Brain pericyte (primary cell): ENCODE data around the gene ATP6V1A.
A peak's percentile ranks its signal among the peaks of the same experiment; 100 is the strongest.

Experiments
- DNase-seq: peaks from one replicate; pipeline ENCODE4 v3.0.0-alpha.2; 2012; ENCODE audit warnings: low read depth, low spot score

The ATP6V1A gene

DNA sequence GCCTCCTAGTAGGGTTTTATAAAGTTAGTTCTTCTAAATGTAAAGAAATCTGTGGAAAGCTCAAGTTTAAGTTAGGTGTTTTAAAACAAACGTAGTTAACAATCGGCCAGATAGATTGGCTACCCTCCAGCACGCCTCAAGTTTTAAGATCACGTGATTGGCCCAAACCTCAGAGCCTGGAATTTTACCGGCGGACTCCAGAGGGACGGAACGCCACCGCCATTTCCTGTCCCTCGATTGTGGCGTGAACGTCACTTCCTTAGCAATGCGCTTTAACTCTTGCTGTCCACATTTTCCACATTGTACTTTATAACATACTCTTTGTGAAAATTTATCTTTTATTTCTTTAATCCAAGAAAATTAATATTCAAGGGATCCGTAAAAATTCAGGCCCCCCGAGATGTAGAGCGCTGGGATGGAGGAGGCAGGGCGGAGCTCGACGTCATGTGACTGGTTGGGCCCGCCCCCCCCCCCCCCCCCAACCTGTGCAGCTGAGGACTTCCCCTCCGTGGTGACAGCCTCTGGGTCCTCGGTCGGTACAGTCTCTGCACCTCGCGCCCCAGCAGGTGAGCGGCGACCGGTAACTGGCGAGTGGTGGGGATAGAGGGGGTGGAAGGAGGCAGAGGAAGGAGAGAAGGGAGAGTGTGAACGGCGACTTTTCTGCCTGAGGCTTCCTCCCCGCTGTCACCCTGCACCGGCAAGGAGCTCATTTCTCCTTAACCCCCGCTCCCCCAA is at the start of gene ATP6V1A:
Gene ATP6V1A, plus strand, starts transcription at position 488 of the 735 bp plus-strand sequence. CDS start 31,719 bp downstream, outside the sequence.
- DNase-seq = peak; percentile 87

- DNase-seq = no peak
Measured at GRCh38 chr3:113697500-113698090, 49.2 kb upstream of the ATP6V1A start.

- DNase-seq = no peak
Measured at GRCh38 chr3:113698213-113698742, 48.6 kb upstream of the ATP6V1A start.

GRCh38 chr3:113698956-113699355 is 47.9 kb upstream of the ATP6V1A start:
- no peak for DNase-seq

DNA sequence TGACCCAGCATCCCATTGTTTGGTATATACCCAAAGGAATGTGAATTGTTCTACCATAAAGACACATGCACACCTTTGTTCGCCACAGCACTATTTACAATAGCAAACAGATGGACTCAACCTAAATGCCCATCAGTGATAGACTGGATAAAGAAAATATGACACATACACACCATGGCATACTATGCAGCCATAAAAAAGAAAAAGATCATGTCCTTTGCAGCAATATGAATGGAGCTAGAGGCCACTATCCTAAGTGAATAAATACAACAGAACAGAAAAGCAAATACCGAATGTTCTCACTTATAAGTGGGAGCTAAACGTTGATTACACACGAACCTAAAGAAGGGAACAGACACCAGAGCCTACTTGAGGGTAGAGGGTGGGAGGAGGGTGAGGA is 39.0 kb upstream of the ATP6V1A start:
- DNase-seq = no peak

DNA sequence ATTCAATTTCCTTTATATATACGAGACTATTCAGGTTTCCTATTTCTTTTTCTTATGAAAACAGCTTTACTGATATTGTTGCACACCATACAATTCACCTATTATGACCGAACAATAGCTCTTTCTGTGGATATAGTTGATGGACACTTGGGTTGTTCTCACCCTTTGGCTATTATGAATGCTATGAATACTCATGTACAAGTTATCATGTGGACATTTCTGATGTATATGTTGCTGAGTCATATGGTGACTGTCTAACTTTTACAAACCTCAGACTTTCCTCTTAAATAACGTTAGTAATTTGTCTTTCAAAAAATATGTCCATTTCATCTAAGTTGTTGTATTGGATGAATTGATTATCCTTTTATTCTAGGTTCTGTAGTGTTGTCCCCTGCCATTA is 34.7 kb upstream of the ATP6V1A start:
- no peak for DNase-seq

DNA sequence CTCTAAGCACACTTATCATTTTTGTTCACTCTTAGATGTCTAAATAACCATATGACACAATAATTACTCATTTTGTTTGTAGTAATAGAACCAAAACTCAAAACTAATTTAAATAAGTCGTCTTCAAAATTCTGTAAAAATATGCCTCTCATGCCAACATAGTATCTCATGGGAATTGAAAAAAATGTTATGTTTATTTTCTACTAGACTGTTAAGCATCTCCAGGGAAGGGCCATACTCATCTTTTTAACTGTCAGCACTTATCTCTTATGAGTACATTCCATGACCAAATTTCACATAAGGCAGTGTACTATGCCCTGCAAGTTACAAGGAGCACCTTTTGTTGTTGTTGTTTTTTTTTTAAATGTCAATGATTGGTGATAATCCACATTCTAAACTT is 32.1 kb upstream of the ATP6V1A start:
- DNase-seq = no peak

DNA sequence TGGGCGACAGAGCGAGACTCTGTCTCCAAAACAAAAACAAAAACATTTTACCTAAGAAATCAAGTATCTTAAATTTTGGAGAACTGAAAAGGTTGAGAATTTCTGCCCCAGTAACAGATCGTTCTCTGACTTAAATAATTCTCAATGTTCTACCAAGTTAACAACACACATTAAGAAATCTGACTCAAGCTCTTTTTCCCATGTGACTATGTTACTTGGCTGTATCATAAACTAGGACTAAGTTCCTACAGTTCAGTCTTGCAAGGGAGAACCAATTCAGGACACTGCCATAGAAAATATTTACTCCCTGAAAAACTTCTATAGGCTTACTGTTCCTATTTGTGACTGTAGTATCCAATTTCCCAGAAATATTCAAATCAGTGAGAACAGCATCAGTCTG is 29.5 kb upstream of the ATP6V1A start:
- no peak for DNase-seq

DNA sequence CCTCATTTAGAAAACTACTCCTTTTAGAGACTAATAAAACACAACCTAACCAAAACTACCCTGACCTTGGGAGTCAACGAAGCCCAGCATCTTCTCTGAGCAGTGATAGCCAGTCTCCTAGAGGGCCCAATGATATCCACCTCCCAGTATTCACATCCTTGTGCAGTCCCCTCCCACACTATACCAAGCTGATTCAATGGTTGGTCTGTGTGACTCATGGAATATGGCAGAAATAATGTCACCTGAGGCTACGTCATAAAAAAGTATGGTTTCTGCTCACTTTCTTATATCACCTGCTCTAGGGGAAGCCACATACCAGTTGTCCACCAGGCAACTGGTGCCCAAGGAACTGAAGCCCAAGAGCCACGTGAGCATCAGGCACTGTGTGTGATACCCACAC is 29.0 kb upstream of the ATP6V1A start:
- DNase-seq = no peak

DNA sequence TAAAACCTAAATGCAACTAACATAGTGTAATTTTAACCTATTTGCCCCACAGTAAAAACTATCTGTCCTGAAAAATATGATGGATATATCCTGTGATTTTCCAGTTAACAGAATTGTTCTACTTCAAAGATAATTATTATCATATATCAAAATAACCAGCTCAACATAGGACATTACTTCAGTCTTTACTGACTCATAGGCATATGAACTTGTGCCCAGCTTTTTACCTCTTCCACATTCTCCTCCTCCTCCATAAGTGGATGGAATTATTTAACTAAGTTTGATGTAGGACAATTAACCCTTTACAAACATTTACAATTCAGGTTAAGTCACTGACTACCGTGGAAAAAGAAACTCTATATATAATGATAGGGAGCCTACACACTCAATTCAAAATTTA is 27.5 kb upstream of the ATP6V1A start:
- no peak for DNase-seq

DNA sequence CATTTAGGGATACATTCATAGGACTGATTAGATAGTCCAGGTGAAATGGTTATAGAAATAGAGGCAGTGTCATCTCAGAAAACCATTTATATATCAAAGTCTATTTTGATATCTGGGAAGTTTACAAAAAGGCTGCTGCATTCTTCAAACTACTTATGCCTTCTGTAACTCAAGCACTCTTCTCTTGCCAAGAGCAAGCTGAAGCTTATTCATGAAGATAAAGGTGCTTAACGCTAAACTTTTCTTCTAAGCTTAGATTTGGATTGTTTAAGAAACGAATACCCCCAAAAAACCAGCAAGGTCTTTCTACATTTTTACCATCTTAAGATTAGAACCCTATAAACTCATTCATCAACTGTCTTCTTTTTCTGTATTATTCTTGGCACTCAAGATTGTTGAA is 27.1 kb upstream of the ATP6V1A start:
- no peak for DNase-seq

DNA sequence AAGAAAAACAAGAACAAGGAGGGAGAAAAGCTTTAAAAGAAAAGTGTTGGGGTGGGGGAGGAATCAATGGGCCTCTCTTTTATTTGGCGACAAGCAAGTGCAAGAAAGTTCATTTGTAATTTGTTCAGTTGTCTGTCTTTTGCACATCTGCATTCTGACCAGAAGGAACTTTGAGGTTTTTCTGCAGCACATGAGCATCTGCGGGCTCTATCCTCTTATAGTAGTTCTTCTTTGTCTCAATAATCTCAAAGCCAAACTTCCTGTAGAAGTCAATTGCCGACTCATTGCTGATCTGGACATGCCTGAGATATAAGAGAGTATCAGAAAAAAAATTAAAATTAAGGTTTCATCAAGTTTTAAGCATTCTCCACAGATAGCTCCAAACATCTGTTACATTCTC is 25.2 kb upstream of the ATP6V1A start:
- DNase-seq = no peak

GRCh38 chr3:113728661-113729060 is 18.2 kb upstream of the ATP6V1A start:
- no peak for DNase-seq

DNA sequence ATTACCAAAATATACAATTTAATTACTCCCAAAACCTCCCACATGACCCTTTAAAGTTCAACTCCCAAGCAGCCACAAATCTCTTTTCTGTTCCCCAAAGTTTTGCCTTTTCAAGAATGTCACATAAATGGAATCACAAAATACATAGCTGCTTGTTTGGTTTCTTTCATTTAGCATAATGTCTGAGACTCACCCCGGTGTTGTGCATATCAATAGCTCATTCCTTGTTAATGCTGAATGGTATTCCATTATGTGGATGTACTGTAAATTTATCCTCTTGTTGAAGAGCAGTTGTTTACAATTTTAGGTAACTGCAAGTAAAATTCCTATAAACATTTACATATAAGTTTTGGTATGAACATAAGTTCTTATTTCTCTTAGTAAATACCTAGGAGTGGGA is 16.3 kb upstream of the ATP6V1A start:
- DNase-seq = no peak

GRCh38 chr3:113731694-113732093 is 15.1 kb upstream of the ATP6V1A start:
- DNase-seq = no peak

GRCh38 chr3:113736548-113737089 is 10.2 kb upstream of the ATP6V1A start:
- peak; percentile 29 for DNase-seq

GRCh38 chr3:113741086-113741485 is 5.7 kb upstream of the ATP6V1A start:
- DNase-seq = no peak

DNA sequence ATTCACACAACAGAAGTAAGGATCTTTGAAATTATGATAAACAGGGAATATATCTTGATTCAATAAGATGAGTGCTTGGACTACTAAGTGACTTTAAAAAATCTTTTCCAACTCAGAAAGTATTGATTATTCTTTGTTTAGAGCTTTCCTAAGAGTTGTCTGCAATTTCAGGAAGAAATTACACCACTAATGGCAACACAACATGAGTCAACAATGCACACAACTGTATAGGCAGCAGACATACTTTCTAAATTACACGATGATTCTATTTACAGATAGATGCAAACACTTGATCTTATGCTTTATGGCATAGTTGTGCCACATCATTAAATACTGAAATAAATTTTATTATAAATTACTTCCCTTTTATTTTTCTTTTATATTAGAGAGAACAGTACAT is 5.2 kb upstream of the ATP6V1A start:
- no peak for DNase-seq

DNA sequence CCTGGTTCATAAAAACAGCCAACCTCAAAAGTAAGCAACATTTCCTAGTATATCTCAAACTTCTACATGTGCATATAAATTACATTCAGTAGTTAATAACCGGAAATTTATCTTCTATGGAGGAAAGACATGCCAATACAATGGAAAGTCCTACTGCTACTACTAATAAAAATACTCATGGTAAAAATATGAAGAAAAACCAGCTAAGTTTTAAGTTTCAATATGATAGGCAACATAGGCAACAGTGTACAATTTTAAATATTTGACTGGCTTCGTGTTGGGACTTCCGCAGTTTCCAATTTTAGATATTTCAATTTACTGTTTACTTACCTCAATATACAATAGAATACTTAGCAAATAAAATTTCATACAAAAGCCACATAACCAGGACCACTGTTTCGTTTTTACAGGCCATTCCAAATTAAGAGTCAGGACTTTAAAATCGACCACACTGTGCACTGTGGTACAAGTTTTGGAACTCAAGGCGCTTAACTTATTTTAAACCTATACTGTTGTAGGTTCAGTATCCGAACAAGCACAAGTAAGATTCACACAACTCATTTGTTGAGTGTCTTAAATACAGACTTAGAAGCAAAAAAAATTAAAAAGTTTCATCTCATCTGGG is 3.7 kb upstream of the ATP6V1A start:
- DNase-seq = no peak

DNA sequence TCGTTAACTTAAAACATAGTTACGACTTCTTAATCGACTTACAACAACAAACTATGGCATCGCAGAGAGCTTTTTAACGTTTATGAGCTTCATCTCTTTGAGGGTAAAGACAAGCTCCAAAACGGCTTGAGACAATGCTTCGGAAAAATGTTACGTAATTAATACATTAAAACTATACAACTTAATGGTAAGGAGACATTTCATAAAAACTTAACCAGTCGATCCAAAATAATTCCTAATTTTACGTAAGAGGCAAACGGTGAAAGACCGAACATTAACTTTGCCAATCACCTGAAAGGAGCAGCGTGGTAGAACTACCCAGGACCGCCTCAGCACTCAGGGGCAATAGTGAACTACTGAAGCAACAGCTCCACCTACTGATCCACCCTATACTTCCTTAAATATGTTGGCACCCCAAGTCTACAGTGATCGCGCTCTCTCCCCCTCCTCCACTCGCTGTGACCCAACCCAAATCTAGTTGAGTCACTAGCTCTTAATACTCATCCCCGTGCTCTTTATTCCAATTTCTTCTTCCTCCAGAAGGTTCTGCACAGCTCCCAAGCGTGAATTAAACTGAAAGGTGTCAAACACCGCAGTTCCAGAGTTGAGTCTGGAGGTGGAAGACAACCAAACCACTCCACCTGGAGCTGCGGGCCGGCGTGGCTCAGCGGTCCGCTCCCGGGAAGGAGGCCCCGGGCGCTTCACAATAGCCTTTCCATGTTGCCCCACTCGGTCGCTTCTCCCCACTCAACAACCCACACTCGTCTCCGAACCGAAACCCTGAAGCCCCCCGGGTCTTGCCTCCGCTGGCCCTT is 1.7 kb upstream of the ATP6V1A start:
- DNase-seq = peak; percentile 53

- peak; percentile 75 for DNase-seq
Measured at GRCh38 chr3:113745756-113746547, 883 bp upstream of the ATP6V1A start, which contains the start of gene NAA50. Gene NAA50 (minus strand): TSS chr3:113746249. CDS start chr3:113745949, 300 bp downstream.
